IMR-90 (cell line): ENCODE measurements around the gene MSN. TPM values are rescaled to one million over a fixed set of nuclear protein-coding genes. Genes with fewer than 3 reads are reported as not detected.

Source experiments
- ATAC-seq: fragments of 200-7000 bp; cut with Tn5 transposase; 2 replicates; pipeline ENCODE4 v1.9.1; 2020; ENCODE audit warnings: low read depth, mild to moderate bottlenecking, moderate library complexity
- BruUV-seq: library from RNA; stranded (reverse); fragments of 400-500 nt; replicated peaks from 2 replicates; lab custom pipeline; 2021; lab: Mats Ljungman, UMichigan
- CTCF ChIA-PET: fragments of 300-600 bp; formaldehyde crosslinking; extraction: SDS; loops from one replicate; lab custom pipeline; 2021; ENCODE audit warnings: antibody characterized with exemption; lab: Yijun Ruan, JAX
- POLR2A ChIA-PET: fragments of 300-600 bp; sonication (Branson Sonifier 250); formaldehyde crosslinking; loops from one replicate; lab custom pipeline; 2022; ENCODE audit warnings: antibody characterized with exemption; ENCODE audit not compliant: unreplicated experiment; lab: Charles Lee
- DNase-seq: peaks from one replicate; pipeline ENCODE4 v3.0.0; 2013
- H2AFZ ChIP-seq: replicated peaks from 2 replicates; pipeline ENCODE3; 2013; ENCODE audit warnings: low read length, mild to moderate bottlenecking; ENCODE audit not compliant: poor library complexity
- H2AK5ac ChIP-seq: 2 replicates; pipeline ENCODE4 v1.6.1; 2013; ENCODE audit warnings: low read depth, low read length, inconsistent platforms
- H2AK9ac ChIP-seq: replicated peaks from 2 replicates; pipeline ENCODE3; 2013; ENCODE audit warnings: mild to moderate bottlenecking, low read depth, low read length, moderate library complexity; ENCODE audit not compliant: poor library complexity
- H2BK120ac ChIP-seq: 2 replicates; pipeline ENCODE4 v1.6.1; 2013; ENCODE audit warnings: low read depth, low read length, inconsistent platforms
- H2BK15ac ChIP-seq: 3 replicates; pipeline ENCODE4 v1.6.1; 2013; ENCODE audit warnings: low read depth, low read length, inconsistent platforms
- H2BK20ac ChIP-seq: 2 replicates; pipeline ENCODE4 v1.6.1; 2013; ENCODE audit warnings: low read depth, mild to moderate bottlenecking, inconsistent platforms, low read length, moderate library complexity
- H2BK5ac ChIP-seq: 2 replicates; pipeline ENCODE4 v1.6.1; 2013; ENCODE audit warnings: mild to moderate bottlenecking, low read depth, low read length, inconsistent platforms; ENCODE audit not compliant: poor library complexity, severe bottlenecking
- H3K14ac ChIP-seq: replicated peaks from 2 replicates; pipeline ENCODE4 v1.6.1; 2013; ENCODE audit warnings: low read depth, low read length, inconsistent platforms
- H3K18ac ChIP-seq: 2 replicates; pipeline ENCODE4 v1.6.1; 2013; ENCODE audit warnings: low read depth, low read length, control low read depth
- H3K23ac ChIP-seq: 2 replicates; pipeline ENCODE4 v1.6.1; 2013; ENCODE audit warnings: low read depth, low read length, inconsistent platforms
- H3K27ac ChIP-seq: 2 replicates; pipeline ENCODE4 v1.5.1; 2013; ENCODE audit warnings: mild to moderate bottlenecking, control low read depth, low read length; ENCODE audit not compliant: insufficient read depth
- H3K27me3 ChIP-seq: 2 replicates; pipeline ENCODE4 v1.6.1; 2013; ENCODE audit warnings: low read length; ENCODE audit not compliant: control insufficient read depth, insufficient read depth
- H3K36me3 ChIP-seq: 2 replicates; pipeline ENCODE4 v1.6.1; 2013; ENCODE audit warnings: low read length, mixed read lengths; ENCODE audit not compliant: control insufficient read depth, insufficient read depth
- H3K4ac ChIP-seq: 2 replicates; pipeline ENCODE4 v1.6.1; 2013; ENCODE audit warnings: low read depth, low read length, inconsistent platforms
- H3K4me1 ChIP-seq: 2 replicates; pipeline ENCODE4 v1.6.1; 2013; ENCODE audit warnings: low read length, mixed read lengths; ENCODE audit not compliant: control insufficient read depth, insufficient read depth
- H3K4me2 ChIP-seq: 2 replicates; pipeline ENCODE4 v1.6.1; 2013; ENCODE audit warnings: low read depth, mild to moderate bottlenecking, control low read depth, low read length, moderate library complexity
- H3K4me3 ChIP-seq: 2 replicates; pipeline ENCODE4 v1.5.1; 2013; ENCODE audit warnings: low read depth, mild to moderate bottlenecking, control low read depth, low read length, moderate library complexity; ENCODE audit not compliant: insufficient read depth
- H3K56ac ChIP-seq: 2 replicates; pipeline ENCODE4 v1.6.1; 2013; ENCODE audit warnings: low read length, inconsistent platforms; ENCODE audit not compliant: insufficient read depth; ENCODE audit errors: extremely low read depth
- H3K79me1 ChIP-seq, 2 experiments: 2 replicates each; pipeline ENCODE4 v1.6.1; 2013; ENCODE audit warnings: low read length in 2 of 2, inconsistent platforms in 1 of 2, low read depth in 1 of 2
- H3K9ac ChIP-seq: 2 replicates; pipeline ENCODE4 v1.6.1; 2013; ENCODE audit warnings: low read depth, low read length, control low read depth
- H3K9me1 ChIP-seq: 2 replicates; pipeline ENCODE4 v1.6.1; 2013; ENCODE audit warnings: low read length, inconsistent platforms; ENCODE audit not compliant: insufficient read depth
- H3K9me3 ChIP-seq: 2 replicates; pipeline ENCODE4 v1.6.1; 2013; ENCODE audit warnings: low read length; ENCODE audit not compliant: control insufficient read depth, insufficient read depth
- H4K20me1 ChIP-seq: 2 replicates; pipeline ENCODE4 v1.6.1; 2013; ENCODE audit warnings: low read length, inconsistent platforms; ENCODE audit not compliant: insufficient read depth
- H4K5ac ChIP-seq: 2 replicates; pipeline ENCODE4 v1.6.1; 2013; ENCODE audit warnings: mild to moderate bottlenecking, low read depth, low read length, control low read depth
- H4K8ac ChIP-seq, 2 experiments: 2 replicates each; pipeline ENCODE4 v1.6.1; 2013; ENCODE audit warnings: low read depth in 2 of 2, low read length in 2 of 2, control low read depth in 1 of 2, inconsistent platforms in 1 of 2
- H4K91ac ChIP-seq: 2 replicates; pipeline ENCODE4 v1.6.1; 2013; ENCODE audit warnings: low read depth, low read length, inconsistent platforms; ENCODE audit not compliant: insufficient read depth
- CEBPB ChIP-seq: IDR thresholded peaks from 2 replicates; pipeline ENCODE4 v1.6.1; 2012; ENCODE audit warnings: low read depth, low read length, improper control_type of control experiment
- CHD1 ChIP-seq: IDR thresholded peaks from 2 replicates; pipeline ENCODE4 v1.6.1; 2012; ENCODE audit warnings: low read depth, low read length, improper control_type of control experiment
- CTCF ChIP-seq: conservative IDR thresholded peaks from 2 replicates; pipeline ENCODE4 v1.5.1; 2012; ENCODE audit warnings: mild to moderate bottlenecking, low read depth, low read length, improper control_type of control experiment
- FOS ChIP-seq: fragments of 150-350 bp; IDR thresholded peaks from 2 replicates; pipeline ENCODE4 v1.6.1; 2016; ENCODE audit warnings: low read depth, low read length
- MAZ ChIP-seq: IDR thresholded peaks from 2 replicates; pipeline ENCODE4 v1.6.1; 2012; ENCODE audit warnings: low read depth, mild to moderate bottlenecking, low read length, improper control_type of control experiment, moderate library complexity, borderline replicate concordance
- MXI1 ChIP-seq: IDR thresholded peaks from 2 replicates; pipeline ENCODE4 v1.6.1; 2012; ENCODE audit warnings: low read depth, mild to moderate bottlenecking, low read length, moderate library complexity, borderline replicate concordance
- RFX5 ChIP-seq: IDR thresholded peaks from 2 replicates; pipeline ENCODE4 v1.8.0; 2012; ENCODE audit warnings: low read depth, mild to moderate bottlenecking, low read length, moderate library complexity
- SMC3 ChIP-seq: fragments of 150-350 bp; IDR thresholded peaks from 2 replicates; pipeline ENCODE4 v1.6.1; 2016; ENCODE audit warnings: low read depth, mild to moderate bottlenecking, antibody characterized with exemption, low read length, moderate library complexity
- USF2 ChIP-seq: fragments of 150-350 bp; IDR thresholded peaks from 2 replicates; pipeline ENCODE4 v1.6.1; 2017; ENCODE audit warnings: mild to moderate bottlenecking, antibody characterized with exemption, low read length, low read depth
- WGBS, 2 experiments: methylation state at CpG; one replicate each; pipeline versions ENCODE4 v1.1.5 to v1.1.7; 2013; ENCODE audit warnings: missing lambda C conversion rate in 2 of 2; ENCODE audit not compliant: insufficient read length in 1 of 2; ENCODE audit errors: extremely low coverage in 2 of 2; 5-methylcytosine and 5-hydroxymethylcytosine counted together
- dilution Hi-C: fragments of 300-500 bp; cut with HindIII; formaldehyde crosslinking; loops from one replicate; pipeline ENCODE4 v1.14.3; 2018; ENCODE audit warnings: low sequenced_read_pairs; ENCODE audit not compliant: unreplicated experiment
- in situ Hi-C: fragments of 300-500 bp; cut with MboI; formaldehyde crosslinking; loops from 3 replicates; pipeline ENCODE4 v1.14.3; 2019; ENCODE audit warnings: low sequenced_read_pairs, inconsistent platforms, mixed read lengths
- intact Hi-C: fragments of 100-400 bp; cut with micrococcal nuclease; formaldehyde crosslinking; loops from 2 replicates; pipeline ENCODE4 v1.10.0; 2022
- polyA plus RNA-seq, 3 experiments: library from polyadenylated mRNA; depleted of rRNA; stranded (reverse); fragments of >200 nt; gene quantifications; 2 replicates each; pipeline ENCODE4 v1.2.3, GENCODE V29; 2012; ENCODE audit warnings: low replicate concordance in 1 of 3
- total RNA-seq: library from RNA; depleted of rRNA; stranded (reverse); fragments of >200 nt; gene quantifications from 2 replicates; pipeline ENCODE4 v1.2.3, GENCODE V29; 2012

MSN gene
- total and polyA plus RNA-seq, 2 of the 4 experiments (the other 2 are of a cell fraction): 422 to 619 TPM

- WGBS, 2 experiments: 17% methylated on average over 1 of the region's 3 CpGs; no CpG with 5 or more reads in 1 of the 2 experiments
- intact Hi-C loops: no loop called here
- CTCF ChIA-PET: no interaction called here
Observed at GRCh38 chrX:65642914-65643491, 24.5 kb upstream of the MSN start.

More at GRCh38 chrX:65642914-65643491, 24.5 kb upstream of the MSN start:
- Histone ChIP-seq H3K18ac (no peak overlapping the region), H3K27me3 (no peaks in the 10 kb centered on the region), H3K79me1 (no peaks in the 10 kb centered on the region), H3K9ac (no peak overlapping the region), H4K20me1 (no peaks in the 10 kb centered on the region), H3K4me2 (no peak overlapping the region), H3K9me1 (no peaks in the 10 kb centered on the region), H2AK9ac (no peak overlapping the region), H3K9me3 (no peaks in the 10 kb centered on the region), H3K4me1 (peaks cover 5% of the 10 kb centered on the region; the same call in 1 of the 2 replicates), H2BK20ac (no peak overlapping the region), H4K91ac (no peak overlapping the region), H3K36me3 (no peaks in the 10 kb centered on the region), H2BK5ac (no peak overlapping the region), H3K14ac (no peak overlapping the region), H2AFZ (no peak overlapping the region), H3K56ac (no peak overlapping the region), H3K4ac (no peak overlapping the region), H4K8ac (no peak overlapping the region), H3K23ac (no peak overlapping the region), H3K4me3 (no peak overlapping the region), H2BK120ac (no peak overlapping the region), H2BK15ac (no peak overlapping the region), H2AK5ac (no peak overlapping the region), H4K5ac (no peak overlapping the region), H3K27ac (no peak overlapping the region)
- dilution Hi-C loops: no loop called here
- no TSS peak for BruUV-seq
- in situ Hi-C loops: no loop called here
- POLR2A ChIA-PET: no interaction called here
- DNase-seq: no peak
- no peak for ATAC-seq
- no peak for TF ChIP-seq CTCF
- TF ChIP-seq CHD1: no peak
- no peak for TF ChIP-seq MXI1
- no peak for TF ChIP-seq CEBPB
- TF ChIP-seq RFX5: no peak
- no peak for TF ChIP-seq MAZ
- TF ChIP-seq FOS: no peak
- TF ChIP-seq SMC3: no peak
- no peak for TF ChIP-seq USF2
